Psoas muscle (tissue), 8 donors: ENCODE measurements around the gene GNB1L. TPM values are rescaled to one million over a fixed set of nuclear protein-coding genes. Genes with fewer than 3 reads are reported as not detected.

Experiments
- ATAC-seq, 4 donors: fragments of 200-7000 bp; cut with Tn5 transposase; one replicate each; pipeline ENCODE4 v1.9.1; 2020; ENCODE audit warnings: moderate library complexity in 3 of 4, mild to moderate bottlenecking in 2 of 4
- DNase-seq, 2 donors: peaks; one replicate each; pipeline ENCODE4 v3.0.0-alpha.2; 2020
- H3K27ac ChIP-seq: fragments of 200-600 bp; one replicate; pipeline ENCODE4 v1.8.0; 2022
- H3K27me3 ChIP-seq, 3 donors: fragments of 200-600 bp in 1 of 3; one replicate each; pipeline versions ENCODE4 v1.6.1 to v1.8.0; 2013 to 2022; ENCODE audit warnings: low read length in 2 of 3, mild to moderate bottlenecking in 2 of 3, moderate library complexity in 1 of 3; ENCODE audit not compliant: insufficient read depth in 3 of 3
- H3K36me3 ChIP-seq, 2 donors: fragments of 200-600 bp in 1 of 2; one replicate each; pipeline versions ENCODE4 v1.6.1 to v1.8.0; 2013 to 2022; ENCODE audit warnings: low read depth in 1 of 2, mild to moderate bottlenecking in 1 of 2, moderate library complexity in 1 of 2; ENCODE audit not compliant: insufficient read depth in 1 of 2
- H3K4me1 ChIP-seq: fragments of 200-600 bp; one replicate; pipeline ENCODE4 v1.8.0; 2022
- H3K4me3 ChIP-seq: fragments of 200-600 bp; one replicate; pipeline ENCODE4 v1.8.0; 2022; ENCODE audit warnings: mild to moderate bottlenecking
- H3K9me3 ChIP-seq: fragments of 200-600 bp; one replicate; pipeline ENCODE4 v1.8.0; 2022
- CTCF ChIP-seq: fragments of 200-600 bp; IDR thresholded peaks from one replicate; pipeline ENCODE4 v1.8.0; 2022; ENCODE audit warnings: antibody characterized with exemption
- WGBS, 3 donors: extraction: QIAGEN DNeasy Blood & Tissue Kit; methylation state at CpG; one replicate each; pipeline versions ENCODE4 v1.1.6 to v1.1.7; 2013; 5-methylcytosine and 5-hydroxymethylcytosine counted together
- intact Hi-C, 2 donors: fragments of 100-400 bp; cut with DNase I; formaldehyde crosslinking; loops; one replicate each; pipeline versions ENCODE4 v1.11.0 to v1.14.2; 2022
- polyA plus RNA-seq, 3 donors: library from polyadenylated mRNA; stranded (reverse); fragments of 200-250 nt; gene quantifications; one replicate each; pipeline ENCODE4 v1.2.3, GENCODE V29; 2013
- total RNA-seq, 4 donors: library from RNA; stranded (reverse); fragmentation: NEBNext Ultra II Directional in 2 of 4; extraction: Animal tissue kit (Norgen Biotek cat#: 25700) in 2 of 4; gene quantifications; one replicate each; pipeline versions ENCODE4 v1.2.1 to v1.2.4, GENCODE V29; 2021 to 2023
- donor health status: healthy with polysubstance abuse.
- donor health status: DM: no; HTN: no; CAD: no; lungs with moderate emphysema.
- donor health status: Bipolar disorder and iron deficiency.
- donor health status: healthy.
- donor health status: DM: yes; HTN: yes; CAD: no.
- donor health status: DM: no; HTN: no; CAD: no.
- donor health status: DM: no; HTN: no; CAD: no.
- donor health status: DM: yes; HTN: yes; CAD: no.

Gene GNB1L
- total and polyA plus RNA-seq, 7 donors = 1.5 to 7.6 (median 3.3) TPM

DNA sequence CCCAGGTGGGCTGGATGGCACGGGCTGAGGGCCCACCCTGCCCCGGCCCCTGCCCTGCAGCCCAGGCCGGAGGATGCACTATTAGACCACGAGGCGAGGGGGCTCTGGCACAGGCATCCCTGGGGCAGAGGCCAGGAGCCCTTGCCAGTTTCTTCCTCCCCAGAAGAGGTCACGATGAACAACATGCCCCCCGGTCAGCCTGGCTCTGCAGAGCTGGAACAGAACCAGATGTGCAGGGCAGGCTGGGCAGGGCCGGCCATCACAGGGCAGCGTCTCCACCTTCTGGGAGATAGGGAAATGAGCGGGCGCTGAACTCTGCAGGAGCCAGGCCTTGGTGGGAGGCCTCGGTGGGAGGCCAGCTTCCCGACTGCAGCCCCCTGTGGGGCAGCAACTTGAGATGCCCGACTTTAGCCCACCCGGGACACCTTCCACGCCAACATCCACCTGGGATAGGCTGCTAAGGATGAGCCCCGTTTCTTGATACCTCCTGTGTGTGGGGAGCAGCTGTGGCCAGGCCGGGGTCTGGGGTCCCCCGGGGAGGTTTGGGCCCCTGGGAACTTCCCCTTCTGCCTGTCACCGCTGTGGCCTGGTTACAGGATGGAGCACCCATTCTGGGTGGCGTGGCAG is 21.8 kb upstream of the GNB1L start:
- Histone ChIP-seq H3K36me3 (peaks cover 0 to 36% of the 10 kb centered on the region in 2 donors), H3K27ac (no peak overlapping the region), H3K27me3 (no peaks in the 10 kb centered on the region), H3K9me3 (no peaks in the 10 kb centered on the region), H3K4me3 (no peak overlapping the region), H3K4me1 (no peaks in the 10 kb centered on the region)
- no peak for TF ChIP-seq CTCF
- DNase-seq (peak; percentile 9 to 49), ATAC-seq (no peak)
- intact Hi-C loops = no loop called here
- WGBS, 3 donors = 83 to 88% (median 84%) methylated on average over 21 of the region's 21 CpGs

DNA sequence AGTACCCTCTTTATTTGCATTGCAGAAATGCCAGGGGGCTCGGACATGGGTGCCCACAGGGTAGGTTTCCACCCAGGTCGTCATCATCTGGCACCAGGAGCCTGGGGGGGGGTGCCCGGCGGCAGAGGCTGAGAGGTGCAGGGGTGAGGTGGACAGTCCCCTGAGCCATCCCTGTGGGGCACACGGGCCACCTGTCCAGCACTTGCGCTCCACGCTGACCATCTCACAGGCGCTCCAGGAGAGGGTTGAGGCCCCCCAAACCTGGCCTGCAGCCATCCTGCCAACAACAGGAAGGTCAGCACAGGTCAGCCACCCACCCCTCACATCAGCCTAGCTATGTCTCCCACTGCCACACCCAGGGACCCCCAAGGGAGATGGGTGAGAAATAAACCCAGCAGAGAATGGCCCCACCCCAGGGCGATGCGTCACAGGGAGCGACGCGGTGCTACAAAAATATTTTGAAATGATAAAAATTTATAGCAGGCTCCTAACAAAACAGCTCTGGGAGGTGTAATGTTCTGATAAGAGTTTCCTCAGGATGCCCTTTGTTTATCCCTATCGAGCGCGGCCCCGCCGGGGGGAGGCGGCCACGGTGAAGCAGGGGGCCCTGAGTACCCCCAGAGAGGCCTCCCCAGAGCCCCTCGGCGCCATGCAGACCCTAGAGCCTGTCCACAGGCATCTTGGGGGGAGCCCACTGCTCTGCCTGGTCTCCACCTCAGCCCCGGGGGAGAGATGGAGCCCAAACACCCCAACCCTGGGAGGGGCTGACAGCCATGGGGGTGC is 21.0 kb upstream of the GNB1L start:
- ATAC-seq (no peak), DNase-seq (peak; percentile 12 to 39)
- Histone ChIP-seq H3K4me1 (no peaks in the 10 kb centered on the region), H3K4me3 (no peak overlapping the region), H3K27ac (no peak overlapping the region), H3K36me3 (peaks cover 0 to 34% of the 10 kb centered on the region in 2 donors), H3K9me3 (no peaks in the 10 kb centered on the region), H3K27me3 (no peaks in the 10 kb centered on the region)
- WGBS, 3 donors = 84 to 91% (median 88%) methylated on average over 20 to 23 of the region's 23 CpGs
- intact Hi-C loops = no loop called here
- no peak for TF ChIP-seq CTCF

- ATAC-seq (no peak), DNase-seq (peak; percentile 7 to 39)
- TF ChIP-seq CTCF = no peak
- Histone ChIP-seq H3K27me3 (no peaks in the 10 kb centered on the region), H3K4me3 (no peak overlapping the region), H3K4me1 (no peaks in the 10 kb centered on the region), H3K36me3 (peaks cover 0 to 34% of the 10 kb centered on the region in 2 donors), H3K27ac (no peak overlapping the region), H3K9me3 (no peaks in the 10 kb centered on the region)
- intact Hi-C loops = no loop called here
- WGBS, 3 donors = 80 to 86% (median 83%) methylated on average over 10 to 12 of the region's 12 CpGs
Measured at GRCh38 chr22:19875061-19875530, 20.4 kb upstream of the GNB1L start.

DNA sequence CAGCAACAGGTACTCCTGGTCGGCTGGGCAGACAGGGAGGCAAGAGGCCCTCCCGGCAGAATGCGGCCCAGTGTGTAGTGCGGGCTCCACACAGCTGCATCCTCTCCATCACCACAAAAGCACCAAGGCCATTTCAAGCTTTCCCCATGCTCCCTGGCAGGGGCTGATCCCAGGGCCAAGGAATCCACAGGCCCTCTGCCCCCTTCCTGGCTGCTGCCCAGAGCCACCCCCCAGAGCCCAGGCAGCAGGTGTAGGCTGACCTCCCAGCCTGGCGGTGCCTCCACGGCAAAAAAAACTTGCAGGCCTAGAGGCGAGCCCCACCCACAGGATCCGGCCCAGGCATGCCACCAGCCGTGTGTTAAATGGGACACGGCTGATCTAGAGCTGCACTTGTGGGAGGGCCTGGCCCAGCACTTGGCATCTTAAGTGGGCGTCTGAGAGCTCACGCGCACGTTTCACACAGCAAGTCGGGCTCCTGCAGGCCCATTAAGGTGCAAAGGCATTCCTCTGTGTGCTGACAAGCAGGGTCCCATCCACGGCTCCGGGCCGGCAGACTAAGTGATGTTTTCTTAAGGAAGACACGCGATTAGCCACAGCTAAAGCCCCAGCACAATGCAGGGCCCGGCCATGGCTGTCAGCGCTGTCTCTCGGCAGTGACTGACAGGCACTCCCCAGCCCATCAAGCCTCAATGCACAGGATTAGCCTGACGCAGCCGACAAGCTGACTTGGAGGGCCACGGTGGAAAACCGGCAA is 19.8 kb upstream of the GNB1L start:
- Histone ChIP-seq H3K27me3 (no peaks in the 10 kb centered on the region), H3K4me3 (no peak overlapping the region), H3K27ac (no peak overlapping the region), H3K36me3 (peaks cover 0 to 34% of the 10 kb centered on the region in 2 donors), H3K4me1 (no peaks in the 10 kb centered on the region), H3K9me3 (no peaks in the 10 kb centered on the region)
- 47 to 65% (median 61%) methylated on average over 27 of the region's 27 CpGs for WGBS, 3 donors
- peak; percentile 22 to 47 for DNase-seq
- ATAC-seq = peak in 2 of 4 donors; percentile 16 to 24
- intact Hi-C loops = no loop called here
- TF ChIP-seq CTCF = no peak
